ENCODE results near the gene SLC25A42. TPM values are rescaled to one million over a fixed set of nuclear protein-coding genes. Genes with fewer than 3 reads are reported as not detected.

Gene SLC25A42
- total RNA-seq, 1 donor from 2014 or later = 14.2 TPM

GRCh38 chr19:19157808-19158207, 94.0 kb downstream of the SLC25A42 start:
- Mint-ChIP-seq H3K9me3 (ENCODE audit: unreplicated experiment) (peaks cover 3% of the 10 kb centered on the region), H3K36me3 (ENCODE audit: unreplicated experiment) (peaks cover 3% of the 10 kb centered on the region), H3K4me3 (ENCODE audit: unreplicated experiment) (no peak overlapping the region)

GRCh38 chr19:19159534-19159933, 95.7 kb downstream of the SLC25A42 start:
- H3K4me1 Mint-ChIP-seq (ENCODE audit: low read depth, unreplicated experiment) = no peaks in the 10 kb centered on the region
- no peak overlapping the region for H3K4me3 Mint-ChIP-seq (ENCODE audit: unreplicated experiment)
- no peak overlapping the region for H3K27ac Mint-ChIP-seq (ENCODE audit: unreplicated experiment)
- no peak for DNase-seq
- peaks cover 5% of the 10 kb centered on the region for H3K9me3 Mint-ChIP-seq (ENCODE audit: unreplicated experiment)
- peaks cover 3% of the 10 kb centered on the region for H3K36me3 Mint-ChIP-seq (ENCODE audit: unreplicated experiment)
- H3K27me3 Mint-ChIP-seq (ENCODE audit: unreplicated experiment) = peaks cover 5% of the 10 kb centered on the region
- TF ChIP-seq CTCF (IDR thresholded peaks at IDR 0.05; ENCODE audit: partially characterized antibody, unreplicated experiment) = no peak

More at GRCh38 chr19:19157808-19158207, 94.0 kb downstream of the SLC25A42 start:
- Mint-ChIP-seq H3K27me3 (ENCODE audit: unreplicated experiment) (peaks cover 7% of the 10 kb centered on the region), H3K4me1 (ENCODE audit: low read depth, unreplicated experiment) (no peaks in the 10 kb centered on the region), H3K27ac (ENCODE audit: unreplicated experiment) (no peak overlapping the region)
- TF ChIP-seq CTCF (IDR thresholded peaks at IDR 0.05; ENCODE audit: partially characterized antibody, unreplicated experiment) = no peak
- no peak for DNase-seq

- Mint-ChIP-seq H3K4me3 (ENCODE audit: unreplicated experiment) (no peak overlapping the region), H3K9me3 (ENCODE audit: unreplicated experiment) (peaks cover 5% of the 10 kb centered on the region), H3K27me3 (ENCODE audit: unreplicated experiment) (peaks cover 5% of the 10 kb centered on the region), H3K27ac (ENCODE audit: unreplicated experiment) (no peak overlapping the region), H3K4me1 (ENCODE audit: low read depth, unreplicated experiment) (no peaks in the 10 kb centered on the region), H3K36me3 (ENCODE audit: unreplicated experiment) (peaks cover 3% of the 10 kb centered on the region)
- TF ChIP-seq CTCF (IDR thresholded peaks at IDR 0.05; ENCODE audit: partially characterized antibody, unreplicated experiment) = no peak
- no peak for DNase-seq
These were observed 96.8 kb downstream of the SLC25A42 start for GRCh38 chr19:19160461-19161035.

GRCh38 chr19:19162495-19162894, 98.7 kb downstream of the SLC25A42 start:
- no peak for TF ChIP-seq CTCF (IDR thresholded peaks at IDR 0.05; ENCODE audit: partially characterized antibody, unreplicated experiment)
- H3K4me3 Mint-ChIP-seq (ENCODE audit: unreplicated experiment) = no peak overlapping the region
- no peaks in the 10 kb centered on the region for H3K36me3 Mint-ChIP-seq (ENCODE audit: unreplicated experiment)
- H3K9me3 Mint-ChIP-seq (ENCODE audit: unreplicated experiment) = peaks cover 1% of the 10 kb centered on the region
- peak overlapping the region; percentile 66 for H3K27ac Mint-ChIP-seq (ENCODE audit: unreplicated experiment)
- H3K27me3 Mint-ChIP-seq (ENCODE audit: unreplicated experiment) = peaks cover 5% of the 10 kb centered on the region
- DNase-seq = no peak
- no peaks in the 10 kb centered on the region for H3K4me1 Mint-ChIP-seq (ENCODE audit: low read depth, unreplicated experiment)

Other genes starting within 250 kb of the SLC25A42 start
- gene UPF1, start 232.0 kb upstream of the SLC25A42 start, total RNA-seq (ENCODE audit: unreplicated experiment) = 46.3 TPM
- 15.3 TPM for gene CERS1, start 167.8 kb upstream of the SLC25A42 start, total RNA-seq (ENCODE audit: unreplicated experiment)
- gene COPE, start 144.6 kb upstream of the SLC25A42 start, total RNA-seq (ENCODE audit: unreplicated experiment) = 177 TPM
- 51.4 TPM for gene DDX49, start 144.3 kb upstream of the SLC25A42 start, total RNA-seq (ENCODE audit: unreplicated experiment)
- 217 TPM for gene HOMER3, start 122.8 kb upstream of the SLC25A42 start, total RNA-seq (ENCODE audit: unreplicated experiment)
- 201 TPM for gene SUGP2, start 30.5 kb upstream of the SLC25A42 start, total RNA-seq (ENCODE audit: unreplicated experiment)
- gene ARMC6, start 30.4 kb upstream of the SLC25A42 start, total RNA-seq (ENCODE audit: unreplicated experiment) = 32.8 TPM
- gene TMEM161A, start 74.5 kb downstream of the SLC25A42 start, total RNA-seq (ENCODE audit: unreplicated experiment) = 16.2 TPM
- gene MEF2B, start 106.3 kb downstream of the SLC25A42 start, total RNA-seq (ENCODE audit: unreplicated experiment) = 1.7 TPM
- 20.5 TPM for gene BORCS8, start 128.2 kb downstream of the SLC25A42 start, total RNA-seq (ENCODE audit: unreplicated experiment)
- gene RFXANK, start 128.3 kb downstream of the SLC25A42 start, total RNA-seq (ENCODE audit: unreplicated experiment) = 73.5 TPM
- gene NR2C2AP, start 139.4 kb downstream of the SLC25A42 start, total RNA-seq (ENCODE audit: unreplicated experiment) = 5.5 TPM
- 186 TPM for gene NCAN, start 148.0 kb downstream of the SLC25A42 start, total RNA-seq (ENCODE audit: unreplicated experiment)
- 7.2 TPM for gene TM6SF2, start 209.3 kb downstream of the SLC25A42 start, total RNA-seq (ENCODE audit: unreplicated experiment)